GM19463 (cell line): ENCODE results near the gene ACTR1A.
"Not testable (repeated sequence)": the region's sequence is repeated elsewhere in the genome, so short reads cannot be mapped to it uniquely, and the experiment has no call there.

ENCODE experiments used
- ATAC-seq: cut with Tn5 transposase; IDR thresholded peaks from one replicate; pipeline ENCODE4 v1.9.1; 2021; ENCODE audit warnings: mild to moderate bottlenecking, moderate library complexity; ENCODE audit not compliant: unreplicated experiment

ACTR1A gene

DNA sequence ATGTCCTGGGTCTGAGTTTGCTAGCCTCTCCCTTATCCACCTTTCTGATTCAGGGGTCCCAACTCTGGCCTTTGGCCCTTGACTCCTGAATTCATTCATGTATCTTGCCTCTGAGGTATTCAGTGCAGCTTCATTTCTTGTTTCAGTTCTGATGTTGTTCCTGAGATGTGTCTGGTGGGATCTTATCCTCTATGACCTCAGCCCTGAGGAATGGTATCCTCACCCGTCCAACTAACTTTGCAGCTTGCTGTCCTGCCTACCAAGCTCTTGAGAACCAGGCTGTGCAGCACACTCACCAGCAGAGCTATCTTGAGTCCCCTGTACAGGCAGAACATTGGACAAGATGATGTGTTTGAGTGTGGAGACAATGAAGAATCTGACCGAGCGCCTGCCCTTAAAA is 15.0 kb upstream of the ACTR1A start:
- no peak for ATAC-seq

DNA sequence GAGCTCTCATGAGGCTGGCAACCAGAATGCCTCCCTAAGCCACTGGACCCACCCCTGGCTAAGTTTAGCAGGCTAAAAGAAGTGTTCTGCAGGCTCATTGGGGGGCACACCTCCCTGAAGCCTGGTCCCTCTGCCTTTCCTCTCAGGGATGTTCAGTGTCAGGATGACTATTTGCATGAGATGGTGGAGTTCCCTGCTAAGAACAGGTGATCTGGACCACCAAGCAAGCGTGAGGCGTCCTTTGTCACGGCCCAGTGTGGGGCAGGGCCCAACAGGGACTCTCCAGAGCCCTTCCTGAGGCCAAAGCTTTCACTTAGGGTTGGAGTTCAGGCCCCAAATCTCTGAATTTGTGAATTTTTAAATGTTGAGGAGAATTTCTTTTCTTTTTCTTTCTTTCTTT is 13.2 kb upstream of the ACTR1A start:
- ATAC-seq: no peak

GRCh38 chr10:102514487-102515311 is 12.2 kb upstream of the ACTR1A start:
- no peak for ATAC-seq

GRCh38 chr10:102511583-102512274 is 9.2 kb upstream of the ACTR1A start:
- peak; percentile 82 for ATAC-seq

GRCh38 chr10:102509387-102509786 is 6.9 kb upstream of the ACTR1A start:
- ATAC-seq: no peak

DNA sequence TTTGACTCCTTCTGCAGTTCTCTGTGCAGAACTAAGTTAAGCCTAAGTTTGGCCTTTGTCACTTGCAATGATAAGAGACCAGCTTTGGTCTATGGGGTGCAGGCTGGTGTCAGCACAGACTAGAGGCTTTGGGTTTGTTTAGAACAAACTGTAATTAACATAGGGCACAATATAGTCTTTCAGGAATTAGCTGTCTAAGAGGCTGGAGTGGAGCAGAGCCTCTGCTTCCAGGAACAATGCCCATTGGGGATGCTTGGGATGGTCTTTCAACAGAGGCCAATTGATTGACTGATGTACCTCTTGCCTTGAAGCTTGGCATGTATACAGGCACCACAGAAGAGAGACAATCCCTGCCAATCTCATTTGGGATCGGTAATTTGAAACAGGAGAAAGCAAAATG is 6.0 kb upstream of the ACTR1A start:
- ATAC-seq: no peak

DNA sequence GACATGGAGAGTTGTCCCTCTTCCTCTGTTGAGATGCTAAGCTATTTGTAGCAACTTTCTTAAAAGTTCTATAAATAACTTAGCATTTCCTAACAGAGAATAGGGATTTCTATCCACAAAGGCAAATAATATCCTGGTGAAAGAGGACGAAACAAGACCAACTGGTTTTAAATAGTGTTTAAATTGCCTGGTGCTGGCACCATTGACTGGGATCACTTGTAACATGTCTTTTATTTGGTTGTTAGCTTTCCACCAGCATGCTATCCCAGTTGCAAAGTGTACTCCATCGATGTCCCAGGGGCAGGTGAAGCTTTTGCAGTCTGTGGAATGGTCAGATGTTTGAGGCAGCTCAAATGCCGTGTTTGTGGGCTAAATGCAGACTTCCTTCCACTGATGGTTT is 5.0 kb upstream of the ACTR1A start:
- ATAC-seq: no peak

DNA sequence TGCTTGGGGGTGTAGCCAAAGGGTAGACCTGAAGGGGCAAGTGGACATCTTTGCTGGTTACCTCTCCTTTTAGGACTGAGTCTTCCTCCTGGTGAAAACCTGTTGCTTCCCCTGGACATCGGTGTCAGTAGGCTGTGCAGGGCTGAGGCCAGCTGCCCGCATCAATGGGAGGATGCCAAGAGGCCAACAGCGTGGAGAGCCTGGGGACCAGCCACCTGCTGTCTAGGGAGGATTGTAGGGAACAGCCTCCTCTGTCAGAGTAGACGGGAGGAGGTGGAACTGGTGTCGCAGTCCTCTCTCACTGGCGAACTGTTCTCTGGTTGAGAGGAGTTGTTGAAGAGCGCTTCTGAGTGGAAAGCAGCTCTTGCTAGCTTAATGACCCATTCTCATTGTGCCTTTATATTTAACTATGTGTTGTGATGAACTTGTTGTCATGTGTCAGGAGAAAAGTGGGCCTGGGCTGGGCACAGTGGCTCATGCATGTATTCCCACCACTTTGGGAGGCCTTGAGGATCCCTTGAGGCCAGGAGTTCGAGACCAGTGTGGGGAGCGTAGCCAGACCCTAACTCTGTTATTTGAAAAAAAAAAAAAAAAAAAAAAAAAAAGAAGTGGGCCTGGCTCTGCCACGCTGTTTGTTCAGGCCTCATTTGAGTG is 3.1 kb upstream of the ACTR1A start:
- no peak for ATAC-seq

- ATAC-seq: no peak
Observed at GRCh38 chr10:102504976-102505300, 2.4 kb upstream of the ACTR1A start.

DNA sequence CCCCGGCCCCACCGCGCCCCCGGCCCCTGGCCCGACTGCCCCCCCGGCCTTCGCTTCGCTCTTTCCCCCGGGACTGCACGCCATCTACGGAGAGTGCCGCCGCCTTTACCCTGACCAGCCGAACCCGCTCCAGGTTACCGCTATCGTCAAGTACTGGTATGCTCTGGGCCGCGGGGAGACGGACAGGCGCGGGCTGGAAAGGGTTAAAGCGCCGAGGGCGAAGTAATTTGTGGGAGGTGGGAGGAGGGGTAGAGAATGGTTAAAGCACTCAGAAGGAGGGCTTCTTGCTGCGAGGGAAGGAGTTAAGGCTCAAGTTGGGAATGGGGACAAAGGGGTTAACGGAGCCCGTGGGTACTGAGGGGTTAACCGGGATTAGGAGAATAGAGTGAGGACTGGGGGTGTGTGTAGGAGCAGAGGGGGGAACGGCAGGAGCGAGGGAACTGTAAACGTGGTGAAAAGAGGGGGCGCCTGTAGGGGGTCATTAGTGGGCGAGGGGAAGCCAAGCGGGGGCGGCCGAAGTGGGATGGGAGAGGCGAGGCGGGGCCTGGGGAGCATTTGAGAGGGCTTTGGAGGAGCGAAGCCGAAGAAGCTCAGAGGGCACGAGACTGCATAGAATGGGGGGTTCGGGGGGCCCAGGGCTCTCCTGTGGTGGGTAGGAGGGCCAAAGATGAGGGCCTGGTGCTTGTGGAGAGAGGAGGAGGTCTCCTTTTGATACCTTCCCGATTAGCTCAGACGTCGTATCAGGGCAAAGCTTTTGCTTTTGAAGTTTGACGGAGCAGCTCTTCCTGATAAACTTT is 1.9 kb upstream of the ACTR1A start:
- no peak for ATAC-seq

DNA sequence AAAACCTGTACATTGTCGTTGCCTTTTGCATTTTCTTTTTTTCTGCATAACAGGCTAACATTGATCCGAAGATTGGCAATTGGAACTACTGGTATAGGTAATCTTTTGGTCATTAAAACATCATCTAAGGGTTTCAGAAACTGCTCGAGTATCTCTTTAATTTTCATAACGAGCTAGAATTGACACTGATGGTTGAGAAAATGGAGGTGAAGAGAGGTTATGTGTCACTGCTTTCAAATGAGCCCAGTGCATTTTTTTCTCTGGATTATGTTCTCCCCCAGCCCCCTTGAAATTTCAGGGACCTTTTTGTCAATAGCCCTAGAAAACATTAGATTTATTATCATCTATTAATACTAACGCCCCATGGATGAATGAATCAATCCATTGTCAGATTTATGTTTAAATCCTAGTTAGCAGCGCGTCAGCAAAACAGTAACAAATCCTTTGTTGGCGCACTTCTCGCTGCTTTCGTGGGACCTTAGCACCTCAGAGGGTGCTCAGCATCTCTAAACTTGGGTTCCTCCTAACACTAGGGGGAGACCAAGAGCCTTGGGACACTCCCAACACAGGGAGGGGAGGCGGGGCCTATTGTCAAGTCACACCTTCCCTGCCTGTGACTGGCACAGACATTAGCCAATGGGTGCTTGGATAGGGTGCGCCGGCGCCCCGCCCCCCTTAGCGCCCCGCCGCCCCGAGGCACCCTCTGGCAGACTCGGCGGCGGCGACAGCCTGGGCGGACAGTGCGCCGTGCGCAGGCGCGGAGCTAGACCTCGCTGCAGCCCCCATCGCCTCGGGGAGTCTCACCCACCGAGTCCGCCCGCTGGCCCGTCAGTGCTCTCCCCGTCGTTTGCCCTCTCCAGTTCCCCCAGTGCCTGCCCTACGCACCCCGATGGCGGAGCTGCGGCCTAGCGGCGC is 1.0 kb upstream of the ACTR1A start, which contains the start of gene SUFU:
Gene SUFU (plus strand): TSS at position 709 of the 915 bp plus-strand sequence. CDS start 181 bp downstream, at position 890.
- ATAC-seq: peak; percentile 60

DNA sequence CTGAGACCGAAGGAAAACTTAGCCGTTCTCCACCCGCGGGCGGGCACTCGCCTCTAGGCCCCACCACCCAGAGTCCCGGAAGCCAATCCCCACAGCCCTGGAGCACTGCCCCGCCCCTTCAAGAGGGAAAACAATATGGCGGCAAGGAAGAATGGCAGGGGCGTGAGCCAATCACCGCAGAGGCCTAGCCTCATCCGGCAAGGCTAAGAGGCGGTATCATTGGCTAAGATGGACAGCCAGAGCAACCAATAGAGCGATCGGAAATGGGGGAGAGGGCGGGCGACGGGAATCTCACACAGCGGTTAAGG is 529 bp downstream of the ACTR1A start:
- ATAC-seq: peak; percentile 67

DNA sequence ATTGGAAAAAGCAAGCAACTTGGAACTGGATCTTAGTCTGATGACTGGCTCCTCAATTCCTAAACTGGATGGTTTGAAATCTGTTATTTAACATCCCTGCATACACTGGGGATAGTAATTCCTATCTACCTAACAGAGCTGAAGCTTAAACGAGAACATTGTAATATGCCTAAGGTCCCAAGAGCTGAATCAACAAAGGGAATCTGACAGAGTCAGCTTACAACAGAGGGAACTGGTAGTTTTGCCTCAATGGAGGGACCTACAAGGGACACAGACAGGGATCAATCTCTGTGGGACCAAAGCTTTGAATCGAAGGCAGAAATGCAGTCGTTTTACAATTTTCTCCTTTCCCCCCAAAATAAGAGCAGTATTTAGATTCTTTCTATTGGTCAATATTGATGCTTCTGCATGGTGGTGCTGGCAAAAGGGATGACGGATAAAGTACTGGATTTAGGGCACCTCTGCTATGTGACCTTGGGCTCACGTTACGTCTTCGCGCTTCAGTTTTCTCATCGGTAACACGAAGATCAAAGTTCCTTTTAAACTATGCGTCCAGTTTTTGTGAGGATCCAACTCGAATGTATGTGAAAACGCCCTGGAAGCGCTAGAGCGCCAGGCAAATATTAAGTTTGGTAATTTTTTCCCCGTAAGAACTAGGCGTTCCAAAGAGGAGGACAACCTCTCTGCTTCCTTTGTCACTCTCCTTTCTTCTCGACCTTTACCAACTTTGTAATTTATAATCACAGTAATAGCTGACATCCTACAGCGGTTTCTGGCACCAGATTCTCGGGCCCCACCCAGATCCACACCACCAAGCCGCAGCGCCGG is 1.1 kb downstream of the ACTR1A start:
- no peak for ATAC-seq

- ATAC-seq: not testable (repeated sequence)
Observed at GRCh38 chr10:102500686-102501085, 1.8 kb downstream of the ACTR1A start.

GRCh38 chr10:102499356-102499755 is 3.2 kb downstream of the ACTR1A start:
- no peak for ATAC-seq

GRCh38 chr10:102497545-102497944 is 5.0 kb downstream of the ACTR1A start:
- no peak for ATAC-seq

DNA sequence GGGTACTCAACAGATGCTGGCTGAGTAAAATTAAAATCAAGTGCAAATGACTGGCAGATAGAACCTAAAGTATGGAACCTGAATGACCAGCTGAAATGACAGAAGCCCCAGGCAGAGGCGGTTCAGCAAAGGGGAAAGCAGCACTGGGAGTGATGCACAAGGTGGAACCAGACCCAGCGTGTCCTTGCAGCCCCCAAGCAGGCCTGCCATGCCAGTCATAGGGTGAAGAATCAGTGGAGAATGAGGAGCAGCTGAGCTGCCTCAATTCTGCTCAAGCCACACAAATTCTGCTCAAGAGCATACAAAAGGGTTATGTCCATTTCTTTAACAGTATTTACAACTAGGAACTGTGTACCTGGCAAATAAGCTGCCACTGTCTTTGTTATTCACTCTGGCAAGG is 8.7 kb downstream of the ACTR1A start:
- no peak for ATAC-seq

DNA sequence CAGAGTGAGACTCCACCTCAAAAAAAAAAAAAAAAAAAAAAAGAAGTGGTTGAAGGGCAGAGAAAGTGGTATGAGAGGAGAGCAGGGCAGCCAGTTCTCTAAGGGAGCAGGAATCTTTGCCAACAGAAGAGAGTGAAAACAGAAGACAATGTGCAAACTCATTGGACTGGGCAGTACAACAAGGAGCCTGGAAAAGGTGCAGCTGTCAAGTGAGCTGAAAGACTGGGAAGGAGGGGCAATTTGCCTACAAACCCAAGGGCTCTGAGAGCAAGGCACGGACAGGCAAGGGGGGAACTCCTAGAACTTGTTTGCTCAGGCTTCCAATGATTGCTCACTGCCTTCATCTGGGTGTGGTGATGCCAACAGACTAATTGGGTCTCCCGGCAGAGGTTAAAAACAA is 9.5 kb downstream of the ACTR1A start:
- no peak for ATAC-seq

DNA sequence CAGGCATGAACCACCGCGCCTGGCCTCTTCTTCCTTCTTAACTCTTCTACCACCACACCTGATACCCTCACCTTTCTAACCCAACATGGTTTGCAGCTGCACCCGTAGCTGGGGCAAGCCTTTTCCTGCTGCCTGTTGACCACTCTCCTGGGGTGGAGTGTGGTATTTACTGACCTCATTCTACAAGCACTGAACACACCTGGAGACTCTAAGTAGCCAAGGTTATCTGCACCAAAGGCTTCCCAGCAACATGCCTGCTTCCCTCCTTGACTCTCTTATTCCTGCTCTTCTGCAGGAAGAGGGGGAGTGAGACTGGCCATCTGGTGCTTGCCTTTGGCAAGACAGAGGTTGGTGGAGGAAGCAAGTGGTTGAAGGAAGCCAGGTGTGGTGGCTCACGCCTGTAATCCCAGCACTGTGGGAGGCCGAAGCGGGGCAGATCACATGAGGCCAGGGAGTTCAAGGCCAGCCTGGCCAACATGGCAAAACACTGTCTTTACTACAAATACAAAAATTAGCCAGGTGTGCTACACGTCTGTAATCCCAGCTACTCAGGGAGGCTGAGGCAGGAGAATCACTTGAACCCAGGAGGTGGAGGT is 10.1 kb downstream of the ACTR1A start:
- ATAC-seq: no peak
